A549 (cell line): ENCODE data around the gene RAP1A. TPM values are rescaled to one million over a fixed set of nuclear protein-coding genes. Genes with fewer than 3 reads are reported as not detected.
A peak's percentile ranks its signal among the peaks of the same experiment; 100 is the strongest.

Source experiments
- ATAC-seq, 2 experiments: fragments of 200-7000 bp in 1 of 2; fragments of >200 bp in 1 of 2; cut with Nextera tagmentation in 1 of 2; cut with Tn5 transposase in 1 of 2; 3 replicates each; pipeline versions ENCODE4 v1.8.0 to v1.9.1; 2018 to 2020; ENCODE audit warnings: mild to moderate bottlenecking in 1 of 2, moderate library complexity in 1 of 2
- CTCF ChIA-PET: fragments of 300-600 bp; sonication (Branson Sonifier 250); formaldehyde crosslinking; extraction: SDS; loops from one replicate; lab custom pipeline; 2021; ENCODE audit warnings: antibody characterized with exemption, inconsistent platforms; lab: Yijun Ruan, JAX
- POLR2A ChIA-PET: fragments of 350-600 bp; formaldehyde crosslinking; extraction: SDS; loops from one replicate; lab custom pipeline; 2021; ENCODE audit warnings: antibody characterized with exemption, inconsistent platforms; lab: Yijun Ruan, JAX
- DNase-seq, 2 experiments: peaks; one replicate each; pipeline versions ENCODE4 v3.0.0 to v3.0.0-alpha.2; 2011 to 2016; ENCODE audit warnings: low read depth in 1 of 2, low spot score in 1 of 2
- FAIRE-seq: peaks from 2 replicates; lab custom pipeline; 2011; peaks lifted over from hg19 to GRCh38; lab: Jason Lieb, UNC
- H3K27ac ChIP-seq, 2 experiments: fragments of >200 bp; sonication (Bioruptor Twin); formaldehyde crosslinking; 3 replicates each; pipeline ENCODE4 v1.5.1; 2016 to 2017
- H3K4me1 ChIP-seq: fragments of >200 bp; sonication (Bioruptor Twin); formaldehyde crosslinking; 3 replicates; pipeline ENCODE4 v1.6.1; 2016
- H3K4me2 ChIP-seq: fragments of >200 bp; sonication (Bioruptor Twin); formaldehyde crosslinking; 3 replicates; pipeline ENCODE4 v1.6.1; 2016
- H3K4me3 ChIP-seq: fragments of >200 bp; sonication (Bioruptor Twin); formaldehyde crosslinking; 3 replicates; pipeline ENCODE4 v1.5.1; 2016
- H3K9me3 ChIP-seq: fragments of >200 bp; sonication (Bioruptor Twin); formaldehyde crosslinking; 3 replicates; pipeline ENCODE4 v1.6.1; 2016
- BCL3 ChIP-seq: fragments of >200 bp; sonication (Bioruptor Twin); formaldehyde crosslinking; IDR thresholded peaks from 3 replicates; pipeline ENCODE4 v1.6.1; 2016
- CBX2 ChIP-seq: fragments of 200-600 bp; sonication (generic); IDR thresholded peaks from 2 replicates; pipeline ENCODE4 v1.6.1; 2016; ENCODE audit warnings: low read depth, mild to moderate bottlenecking, borderline replicate concordance
- CTCF ChIP-seq: fragments of >200 bp; sonication (Bioruptor Twin); formaldehyde crosslinking; IDR thresholded peaks from 3 replicates; pipeline ENCODE4 v1.5.1; 2016
- FOSB ChIP-seq: fragments of 250-450 bp; sonication (Bioruptor Pico); IDR thresholded peaks from 2 replicates; pipeline ENCODE4 v1.5.0; 2020; ENCODE audit warnings: mild to moderate bottlenecking, moderate library complexity
- HEYL ChIP-seq: fragments of 250-450 bp; sonication (Bioruptor Pico); IDR thresholded peaks from 2 replicates; pipeline ENCODE4 v1.8.0; 2021; ENCODE audit warnings: mild to moderate bottlenecking, moderate library complexity
- HMGXB4 ChIP-seq: fragments of 250-450 bp; sonication (Bioruptor Pico); IDR thresholded peaks from 2 replicates; pipeline ENCODE4 v1.5.0; 2021; ENCODE audit warnings: mild to moderate bottlenecking, moderate library complexity, borderline replicate concordance
- HOXB5 ChIP-seq: fragments of 250-450 bp; sonication (Bioruptor Pico); IDR thresholded peaks from 2 replicates; pipeline ENCODE4 v1.5.0; 2020; ENCODE audit warnings: mild to moderate bottlenecking, moderate library complexity
- JUNB ChIP-seq: fragments of >200 bp; sonication (Bioruptor Twin); formaldehyde crosslinking; IDR thresholded peaks from 2 replicates; pipeline ENCODE4 v1.6.1; 2016
- KDM5A ChIP-seq: fragments of 200-600 bp; sonication (generic); IDR thresholded peaks from 2 replicates; pipeline ENCODE4 v1.6.1; 2016; ENCODE audit warnings: antibody characterized with exemption, mild to moderate bottlenecking
- MAX ChIP-seq: IDR thresholded peaks from 2 replicates; pipeline ENCODE4 v1.6.1; 2012
- NFE2L2 ChIP-seq: fragments of 150-350 bp; conservative IDR thresholded peaks from 2 replicates; pipeline ENCODE4 v1.6.1; 2014; ENCODE audit warnings: low read length
- PBX3 ChIP-seq: IDR thresholded peaks from 2 replicates; pipeline ENCODE4 v1.6.1; 2012
- POLR2AphosphoS2 ChIP-seq: conservative IDR thresholded peaks from 2 replicates; pipeline ENCODE4 v1.6.1; 2012; ENCODE audit warnings: low read length, improper control_type of control experiment, inconsistent platforms
- RFX5 ChIP-seq: fragments of 450-650 bp; IDR thresholded peaks from 2 replicates; pipeline ENCODE4 v1.7.1; 2014; ENCODE audit warnings: antibody characterized with exemption, mild to moderate bottlenecking, moderate library complexity
- TFCP2L1 ChIP-seq: fragments of 250-450 bp; sonication (Bioruptor Pico); IDR thresholded peaks from 2 replicates; pipeline ENCODE4 v1.5.0; 2021; ENCODE audit warnings: mild to moderate bottlenecking
- TP53 ChIP-seq: fragments of 250-450 bp; sonication (Bioruptor Pico); IDR thresholded peaks from 2 replicates; pipeline ENCODE4 v1.5.0; 2021; ENCODE audit warnings: mild to moderate bottlenecking, moderate library complexity
- USF2 ChIP-seq: fragments of 450-650 bp; IDR thresholded peaks from 2 replicates; pipeline ENCODE4 v1.6.1; 2014; ENCODE audit warnings: antibody characterized with exemption
- ZNF302 ChIP-seq: fragments of 250-450 bp; sonication (Bioruptor Pico); IDR thresholded peaks from 2 replicates; pipeline ENCODE4 v1.9.0; 2021; ENCODE audit warnings: inconsistent platforms, mild to moderate bottlenecking, moderate library complexity
- WGBS: methylation state at CpG from one replicate; pipeline ENCODE4 v1.1.6; 2017; ENCODE audit errors: missing lambda C conversion rate; 5-methylcytosine and 5-hydroxymethylcytosine counted together
- polyA plus RNA-seq, 4 experiments: library from polyadenylated mRNA; depleted of rRNA in 3 of 4; stranded (reverse); fragments of >200 nt; fragmentation: RNase III in 1 of 4; extraction: RNeasy Plus Mini Kit Qiagen cat#74134 plus additional on column Dnase treatment in 1 of 4; gene quantifications; 2 replicates in 3 of 4; 3 replicates in 1 of 4; pipeline ENCODE4 v1.2.3, GENCODE V29; 2011 to 2017

Gene RAP1A
- polyA plus RNA-seq, 2 of the 4 experiments (the other 2 are of a cell fraction): 37.1 to 39.8 TPM

- no peak for ATAC-seq
- CTCF ChIA-PET: interaction anchor here (0.5 to 9.0 kb wide), 5 partner anchors 11 to 171 kb away, joined by 3 to 47 read pairs (median 6); no protein-coding TSS in a partner anchor
- FAIRE-seq: no peak
- DNase-seq: no peak
- H3K4me3 ChIP-seq: no peak overlapping the region
- no peak overlapping the region for H3K4me2 ChIP-seq
- H3K27ac ChIP-seq: no peak overlapping the region
- TF ChIP-seq FOSB: no peak
- TF ChIP-seq HEYL (CRISPR knock-in tag): no peak
- no peak for TF ChIP-seq TFCP2L1 (CRISPR knock-in tag)
- no peak for TF ChIP-seq JUNB
- no peak for TF ChIP-seq ZNF302
- TF ChIP-seq NFE2L2: no peak
- no peak for TF ChIP-seq RFX5
- TF ChIP-seq MAX: no peak
- POLR2A ChIA-PET: no interaction called here
- 91% methylated on average over 8 of the region's 8 CpGs for WGBS
- H3K4me1 ChIP-seq: peaks cover 10% of the 10 kb centered on the region; the same call in 2 of the 3 replicates
- no peaks in the 10 kb centered on the region for H3K9me3 ChIP-seq
Observed at GRCh38 chr1:111735858-111736544, 116.4 kb downstream of the RAP1A start.

GRCh38 chr1:111736548-111737215 lies 117.1 kb downstream of the RAP1A start:
- no peak for FAIRE-seq
- CTCF ChIA-PET: interaction anchor here (0.5 to 9.0 kb wide), 5 partner anchors 10 to 172 kb away, joined by 3 to 47 read pairs (median 6); no protein-coding TSS in a partner anchor

GRCh38 chr1:111737216-111738132 lies 117.9 kb downstream of the RAP1A start:
- ATAC-seq: no peak
- H3K9me3 ChIP-seq: no peaks in the 10 kb centered on the region
- TF ChIP-seq POLR2AphosphoS2 (no peak), HMGXB4 (no peak), KDM5A (no peak), BCL3 (no peak), PBX3 (no peak), CBX2 (no peak)
- TF ChIP-seq, all 56 proteins: peak for 0
- POLR2A ChIA-PET: interaction anchor here (1.2 kb wide), 1 partner anchor 11 kb away, joined by 3 read pairs; no protein-coding TSS in a partner anchor
- no peak for DNase-seq
- peaks cover 10% of the 10 kb centered on the region; the same call in 2 of the 3 replicates for H3K4me1 ChIP-seq
- no peak overlapping the region; the same call in 2 of the 3 replicates for H3K4me3 ChIP-seq
- CTCF ChIA-PET: interaction anchor here (0.6 to 9.0 kb wide), 5 partner anchors 10 to 23 kb away, joined by 3 to 47 read pairs (median 3); no protein-coding TSS in a partner anchor
- WGBS: 83% methylated on average over 8 of the region's 8 CpGs
- H3K27ac ChIP-seq: peak overlapping the region in 1 of 2 experiments; percentile 95; a peak in 1 of 6 replicates
- no peak for FAIRE-seq
- H3K4me2 ChIP-seq: peak overlapping the region; percentile 100

More at GRCh38 chr1:111736548-111737215, 117.1 kb downstream of the RAP1A start:
- Histone ChIP-seq H3K4me2 (no peak overlapping the region), H3K4me1 (peaks cover 10% of the 10 kb centered on the region; the same call in 2 of the 3 replicates), H3K9me3 (no peaks in the 10 kb centered on the region), H3K4me3 (no peak overlapping the region), H3K27ac (no peak overlapping the region)
- POLR2A ChIA-PET: no interaction called here
- ATAC-seq (no peak), DNase-seq (no peak)
- TF ChIP-seq HOXB5 (CRISPR knock-in tag) (no peak), CTCF (no peak), TP53 (no peak), USF2 (no peak)
- 77% methylated on average over 4 of the region's 4 CpGs for WGBS
